Measurements from ENCODE around the gene GNAQ. TPM values are rescaled to one million over a fixed set of nuclear protein-coding genes. Genes with fewer than 3 reads are reported as not detected.

GNAQ gene
- total RNA-seq, 1 experiment from 2014 or later: 48.6 TPM

DNA sequence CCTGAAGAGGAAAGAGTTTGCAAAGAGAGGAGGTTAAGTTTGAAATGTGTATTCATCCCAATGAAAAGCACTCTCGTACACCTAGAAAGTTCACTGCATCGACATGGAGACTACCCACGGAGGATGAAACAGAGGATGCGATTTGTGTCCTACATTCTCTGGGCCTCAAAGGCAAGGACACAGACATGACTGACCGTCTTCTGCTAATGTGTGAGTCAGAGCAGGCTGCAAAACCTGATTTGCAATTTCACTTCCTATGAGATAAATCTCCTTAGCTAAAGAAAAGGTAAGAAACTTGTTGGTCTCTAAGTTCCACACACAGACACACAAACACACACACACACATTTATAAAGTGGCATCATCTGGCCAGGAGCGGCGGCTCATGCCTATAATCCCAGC is 98.6 kb downstream of the GNAQ start:
- H4K91ac ChIP-seq (ENCODE audit: insufficient read length, low read depth, low read length): no peak overlapping the region
- H3K14ac ChIP-seq (ENCODE audit: insufficient read depth, low read length): no peak overlapping the region
- no peaks in the 10 kb centered on the region for H3K4me1 ChIP-seq (ENCODE audit: insufficient read depth, low read length)
- no peaks in the 10 kb centered on the region for H3K79me2 ChIP-seq (ENCODE audit: insufficient read depth, low read length)
- H3K4me2 ChIP-seq (ENCODE audit: insufficient read depth, insufficient read length, low read length): no peak overlapping the region
- Mint-ChIP-seq H3K36me3 (ENCODE audit: insufficient read depth in 1 of 3, low read depth in 3 of 3) (peaks cover 0 to 6% (median 4%) of the 10 kb centered on the region in 3 experiments; a peak in 4 of 7 replicates), H3K4me3 (no peak overlapping the region), H3K27me3 (ENCODE audit: low read depth) (no peaks in the 10 kb centered on the region), H3K4me1 (peaks cover 3 to 5% of the 10 kb centered on the region in 2 experiments; a peak in 2 of 4 replicates), H3K27ac (peak overlapping the region in 2 of 3 experiments; percentile 39 to 52; a peak in 2 of 7 replicates), H3K9me3 (no peaks in the 10 kb centered on the region)
- no peaks in the 10 kb centered on the region for H3K9me3 ChIP-seq (ENCODE audit: control insufficient read depth, low read depth, low read length)
- no peaks in the 10 kb centered on the region for H3K23me2 ChIP-seq (ENCODE audit: insufficient read length, low read depth, low read length, poor library complexity, severe bottlenecking)
- H2BK5ac ChIP-seq (ENCODE audit: insufficient read length, low read length): no peak overlapping the region
- H3K79me1 ChIP-seq (ENCODE audit: insufficient read depth, low read depth, low read length, poor library complexity, severe bottlenecking): no peaks in the 10 kb centered on the region
- DNase-seq: no peak
- H3K9ac ChIP-seq (ENCODE audit: extremely low read depth, insufficient read length, low read length): no peak overlapping the region
- no peaks in the 10 kb centered on the region for H4K20me1 ChIP-seq (ENCODE audit: control insufficient read depth, insufficient read depth, insufficient read length)
- H2AK5ac ChIP-seq (ENCODE audit: insufficient read length, low read length): no peak overlapping the region
- WGBS (ENCODE audit: extremely low coverage, insufficient read length, low lambda C conversion rate): no CpG with 5 or more reads among the region's 7 CpGs
- H2AFZ ChIP-seq (ENCODE audit: low read length): no peak overlapping the region
- H2BK12ac ChIP-seq (ENCODE audit: insufficient read length, low read depth, low read length): no peak overlapping the region
- H3K23ac ChIP-seq (ENCODE audit: insufficient read length, low read depth, low read length): no peak overlapping the region
- H4K5ac ChIP-seq (ENCODE audit: insufficient read length, low read depth, low read length): no peak overlapping the region
- TF ChIP-seq, protein P1, sequence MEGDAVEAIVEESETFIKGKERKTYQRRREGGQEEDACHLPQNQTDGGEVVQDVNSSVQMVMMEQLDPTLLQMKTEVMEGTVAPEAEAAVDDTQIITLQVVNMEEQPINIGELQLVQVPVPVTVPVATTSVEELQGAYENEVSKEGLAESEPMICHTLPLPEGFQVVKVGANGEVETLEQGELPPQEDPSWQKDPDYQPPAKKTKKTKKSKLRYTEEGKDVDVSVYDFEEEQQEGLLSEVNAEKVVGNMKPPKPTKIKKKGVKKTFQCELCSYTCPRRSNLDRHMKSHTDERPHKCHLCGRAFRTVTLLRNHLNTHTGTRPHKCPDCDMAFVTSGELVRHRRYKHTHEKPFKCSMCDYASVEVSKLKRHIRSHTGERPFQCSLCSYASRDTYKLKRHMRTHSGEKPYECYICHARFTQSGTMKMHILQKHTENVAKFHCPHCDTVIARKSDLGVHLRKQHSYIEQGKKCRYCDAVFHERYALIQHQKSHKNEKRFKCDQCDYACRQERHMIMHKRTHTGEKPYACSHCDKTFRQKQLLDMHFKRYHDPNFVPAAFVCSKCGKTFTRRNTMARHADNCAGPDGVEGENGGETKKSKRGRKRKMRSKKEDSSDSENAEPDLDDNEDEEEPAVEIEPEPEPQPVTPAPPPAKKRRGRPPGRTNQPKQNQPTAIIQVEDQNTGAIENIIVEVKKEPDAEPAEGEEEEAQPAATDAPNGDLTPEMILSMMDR (conservative IDR thresholded peaks at IDR 0.05): no peak
- no peak overlapping the region for H2BK120ac ChIP-seq (ENCODE audit: low read depth, low read length, poor library complexity, severe bottlenecking)
- H3K27me3 ChIP-seq (ENCODE audit: insufficient read depth, low read length): no peaks in the 10 kb centered on the region
- H3K27ac ChIP-seq (ENCODE audit: insufficient read length, low read depth, low read length): no peak overlapping the region
- no peak overlapping the region for H3K4ac ChIP-seq (ENCODE audit: low read depth, low read length)
- no peak overlapping the region for H3T11ph ChIP-seq (ENCODE audit: low read length)
- no peak overlapping the region for H3K18ac ChIP-seq (ENCODE audit: insufficient read length, low read depth, low read length)
- no peak overlapping the region for H2BK15ac ChIP-seq (ENCODE audit: low read depth, low read length)
- H4K8ac ChIP-seq (replicated peaks; ENCODE audit: insufficient read length, low read depth, low read length): no peak overlapping the region
- no peak overlapping the region for H3K56ac ChIP-seq (ENCODE audit: insufficient read length, low read depth, low read length)
- H2BK20ac ChIP-seq (ENCODE audit: low read depth, low read length, poor library complexity, severe bottlenecking): no peak overlapping the region
